GM18907 (cell line): ENCODE data around the gene CCNQ.
A peak's percentile ranks its signal among the peaks of the same experiment; 100 is the strongest.

Experiments used
- ATAC-seq: cut with Tn5 transposase; IDR thresholded peaks from one replicate; pipeline ENCODE4 v1.9.1; 2021; ENCODE audit warnings: mild to moderate bottlenecking, moderate library complexity; ENCODE audit not compliant: unreplicated experiment

CCNQ gene

DNA sequence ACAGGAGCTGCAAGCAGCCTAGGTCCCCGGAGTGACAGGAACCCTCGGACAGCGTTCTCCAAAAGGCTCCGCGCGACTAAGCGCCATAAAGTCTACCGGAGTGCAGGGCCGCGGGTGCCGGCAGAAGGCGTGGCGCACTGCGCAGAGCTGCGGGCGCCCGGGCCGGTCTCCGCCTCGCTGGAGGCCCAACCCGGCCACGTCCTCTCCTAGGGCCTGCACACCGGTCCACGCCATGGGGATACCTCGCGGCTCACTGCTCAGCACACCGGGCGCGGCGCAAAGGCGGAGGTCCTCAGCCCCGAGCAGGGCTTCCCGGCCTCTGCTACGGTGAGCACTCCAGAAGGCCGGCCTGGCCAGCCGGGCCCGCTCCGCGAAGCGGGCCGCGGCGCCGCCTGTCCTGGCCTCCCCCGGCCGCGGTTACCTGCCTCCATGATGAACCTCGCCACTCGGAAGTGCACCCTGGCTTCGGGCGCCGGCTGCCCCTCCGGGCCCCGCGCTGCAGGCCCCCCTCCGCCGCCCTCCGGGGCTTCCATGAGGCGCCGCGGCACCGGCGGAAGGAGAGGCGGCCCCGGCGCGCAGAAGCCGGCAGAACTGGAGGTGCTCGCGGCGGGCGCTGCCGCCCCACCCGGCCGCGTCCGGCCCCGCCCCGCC lies at the start of gene CCNQ:
Gene CCNQ, minus strand, starts transcription at position 599 of the 651 bp plus-strand sequence. Its CDS starts 66 bp downstream, at position 533.
- peak; percentile 47 for ATAC-seq

DNA sequence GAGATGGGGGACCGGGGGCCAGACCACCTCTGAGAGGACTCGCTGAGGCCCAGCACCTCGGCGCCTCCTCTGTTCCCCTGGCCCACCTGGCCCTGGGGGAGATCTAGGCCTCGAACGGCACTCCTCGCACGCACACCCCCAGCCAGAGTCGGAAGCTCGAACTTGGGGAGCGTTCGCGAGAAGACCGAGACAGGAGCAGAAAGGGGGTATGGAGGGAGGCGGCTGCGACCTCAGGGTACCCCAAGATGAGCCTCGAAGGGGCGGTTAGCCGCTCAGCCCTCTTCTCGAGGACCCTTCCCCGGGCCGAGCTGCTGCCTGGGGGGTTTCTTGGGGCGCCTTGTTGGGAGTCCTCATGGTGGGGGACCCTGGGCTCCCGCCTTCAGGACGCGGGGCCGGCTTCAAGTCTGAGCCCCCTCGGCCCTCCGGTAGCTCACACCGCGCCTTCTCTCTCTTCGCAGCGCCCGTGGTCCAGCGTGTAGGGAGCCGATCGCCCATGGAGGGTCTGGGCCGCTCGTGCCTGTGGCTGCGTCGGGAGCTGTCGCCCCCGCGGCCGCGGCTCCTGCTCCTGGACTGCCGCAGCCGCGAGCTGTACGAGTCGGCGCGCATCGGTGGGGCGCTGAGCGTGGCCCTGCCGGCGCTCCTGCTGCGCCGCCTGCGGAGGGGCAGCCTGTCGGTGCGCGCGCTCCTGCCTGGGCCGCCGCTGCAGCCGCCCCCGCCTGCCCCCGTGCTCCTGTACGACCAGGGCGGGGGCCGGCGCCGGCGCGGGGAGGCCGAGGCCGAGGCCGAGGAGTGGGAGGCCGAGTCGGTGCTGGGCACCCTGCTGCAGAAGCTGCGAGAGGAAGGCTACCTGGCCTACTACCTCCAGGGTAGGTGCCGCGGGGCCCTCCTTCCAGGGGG lies 48.8 kb upstream of the CCNQ start:
- no peak for ATAC-seq

DNA sequence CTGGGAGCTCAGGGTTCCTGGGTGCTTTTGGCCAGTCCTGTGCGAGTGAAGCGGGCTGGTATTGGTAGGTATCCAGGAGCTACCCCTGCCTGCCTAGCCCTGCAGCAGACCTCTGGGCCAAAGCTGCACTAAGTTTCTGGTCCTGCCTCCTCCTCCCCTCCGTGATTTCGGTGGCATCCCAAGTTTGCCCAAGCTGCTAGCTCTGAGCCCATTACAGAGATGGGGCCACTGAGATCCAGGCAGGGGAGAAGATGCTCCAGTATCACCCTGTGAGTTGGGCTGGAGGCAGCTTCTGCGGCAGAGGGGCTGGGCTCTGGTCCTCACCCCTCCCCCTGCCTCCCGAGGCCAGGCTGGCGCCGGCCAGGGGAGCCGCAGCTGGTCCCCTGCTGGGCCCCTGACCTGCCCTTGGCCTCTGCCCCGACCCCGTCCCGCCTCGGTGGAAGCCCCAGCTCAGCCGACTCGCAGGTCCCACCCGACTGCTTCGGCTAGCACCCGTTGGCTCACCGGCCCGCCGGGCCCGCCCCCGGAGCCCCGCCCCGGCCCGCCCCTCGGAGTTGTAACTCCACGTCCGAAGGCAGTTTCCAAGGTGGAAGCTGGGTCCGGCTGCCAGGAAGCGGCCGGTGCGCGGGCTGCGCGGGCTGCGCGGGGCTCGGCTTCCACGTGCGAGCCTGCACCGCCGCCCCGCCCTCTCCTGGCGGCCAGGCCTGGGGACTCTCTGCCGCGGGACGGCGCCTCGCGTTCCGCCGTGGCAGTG lies 47.9 kb upstream of the CCNQ start, which contains the start of gene DUSP9:
Gene DUSP9, plus strand, starts transcription at position 584 of the 754 bp plus-strand sequence. CDS start 751 bp downstream, outside the sequence.
- no peak for ATAC-seq

DNA sequence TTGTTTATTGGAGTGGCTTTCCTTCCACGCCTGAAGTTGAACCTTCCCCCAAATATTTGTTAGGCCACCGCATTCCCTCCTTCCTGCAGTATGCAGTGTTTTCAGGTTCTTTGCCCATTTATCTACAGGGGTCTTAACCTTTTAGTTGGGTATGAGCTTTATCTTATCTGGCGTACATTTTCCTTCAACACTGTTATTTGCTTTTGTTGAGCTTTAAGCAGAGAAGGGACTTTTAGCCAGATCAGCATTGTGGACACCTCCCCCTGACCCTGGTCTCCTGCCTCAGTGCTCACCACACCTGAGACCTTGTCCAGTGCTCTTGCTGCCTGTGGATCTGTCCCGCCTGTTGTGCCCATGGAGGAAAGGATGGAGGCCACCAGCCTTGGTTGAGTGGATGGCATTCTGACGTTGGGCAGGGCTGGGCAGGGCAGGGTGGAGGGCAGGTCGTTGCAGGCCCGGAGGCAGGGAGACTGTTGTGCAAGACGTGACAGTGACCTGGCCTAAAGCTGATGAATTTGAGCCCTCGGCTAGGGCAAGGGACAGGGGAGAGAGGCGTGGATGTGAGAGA lies 47.1 kb upstream of the CCNQ start:
- no peak for ATAC-seq

DNA sequence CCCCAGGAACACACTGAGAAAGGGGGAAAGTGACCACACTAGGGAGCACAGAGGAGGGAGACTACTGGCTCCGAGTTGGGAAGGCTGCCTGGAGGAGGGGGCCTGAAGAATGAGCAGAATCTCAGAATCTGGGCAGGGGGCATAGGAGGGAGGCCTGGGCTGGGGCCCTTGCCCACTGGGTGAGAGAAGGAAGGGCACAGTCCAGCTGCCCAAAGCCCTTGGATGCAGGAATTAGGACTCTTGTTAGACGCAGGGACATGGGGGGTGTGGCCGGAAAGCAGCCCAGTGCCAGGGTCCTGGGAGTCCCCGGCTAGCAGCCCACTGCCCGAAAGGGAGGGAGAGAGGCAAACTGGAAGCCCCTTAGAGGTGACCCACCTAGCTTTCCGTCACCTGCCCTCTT lies 46.2 kb upstream of the CCNQ start:
- ATAC-seq = no peak

DNA sequence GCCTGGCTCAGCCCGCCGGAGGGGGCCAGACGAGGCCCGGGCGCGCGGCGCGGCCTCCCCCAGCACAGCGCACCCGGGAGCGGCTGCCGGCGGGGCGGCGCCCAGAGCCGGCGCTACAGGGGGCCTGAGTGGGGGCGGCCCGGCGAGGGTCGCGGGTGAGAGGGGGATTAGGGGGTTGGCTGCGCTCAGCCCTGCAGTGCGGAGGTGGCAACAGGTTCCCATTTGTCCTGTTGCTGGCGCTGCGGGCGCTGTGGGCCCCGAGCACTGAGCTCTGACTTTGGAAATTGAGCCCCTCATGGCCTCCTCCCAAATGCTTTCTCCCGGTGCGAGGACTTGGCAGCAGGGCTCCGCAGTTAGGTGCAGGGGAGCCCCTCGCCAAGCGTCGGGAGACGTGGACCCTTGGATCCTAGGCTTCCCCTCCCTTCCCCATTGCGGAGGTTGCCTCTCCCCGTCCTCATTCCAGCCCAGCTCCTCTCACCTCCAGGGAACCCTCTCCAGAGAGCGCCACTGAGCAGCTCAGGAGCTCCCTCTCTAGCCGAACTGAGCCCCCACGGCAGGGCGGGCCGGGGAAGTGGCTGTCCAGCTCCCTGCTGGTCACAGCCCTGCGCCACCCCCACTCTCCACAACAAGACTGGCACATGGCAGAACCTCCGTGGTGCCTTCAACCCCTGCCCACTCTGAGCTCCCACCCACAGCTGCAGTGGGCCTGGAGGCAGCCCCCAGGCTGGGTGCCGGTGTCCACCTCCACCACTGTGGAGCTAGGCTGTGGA lies 45.6 kb upstream of the CCNQ start:
- no peak for ATAC-seq

DNA sequence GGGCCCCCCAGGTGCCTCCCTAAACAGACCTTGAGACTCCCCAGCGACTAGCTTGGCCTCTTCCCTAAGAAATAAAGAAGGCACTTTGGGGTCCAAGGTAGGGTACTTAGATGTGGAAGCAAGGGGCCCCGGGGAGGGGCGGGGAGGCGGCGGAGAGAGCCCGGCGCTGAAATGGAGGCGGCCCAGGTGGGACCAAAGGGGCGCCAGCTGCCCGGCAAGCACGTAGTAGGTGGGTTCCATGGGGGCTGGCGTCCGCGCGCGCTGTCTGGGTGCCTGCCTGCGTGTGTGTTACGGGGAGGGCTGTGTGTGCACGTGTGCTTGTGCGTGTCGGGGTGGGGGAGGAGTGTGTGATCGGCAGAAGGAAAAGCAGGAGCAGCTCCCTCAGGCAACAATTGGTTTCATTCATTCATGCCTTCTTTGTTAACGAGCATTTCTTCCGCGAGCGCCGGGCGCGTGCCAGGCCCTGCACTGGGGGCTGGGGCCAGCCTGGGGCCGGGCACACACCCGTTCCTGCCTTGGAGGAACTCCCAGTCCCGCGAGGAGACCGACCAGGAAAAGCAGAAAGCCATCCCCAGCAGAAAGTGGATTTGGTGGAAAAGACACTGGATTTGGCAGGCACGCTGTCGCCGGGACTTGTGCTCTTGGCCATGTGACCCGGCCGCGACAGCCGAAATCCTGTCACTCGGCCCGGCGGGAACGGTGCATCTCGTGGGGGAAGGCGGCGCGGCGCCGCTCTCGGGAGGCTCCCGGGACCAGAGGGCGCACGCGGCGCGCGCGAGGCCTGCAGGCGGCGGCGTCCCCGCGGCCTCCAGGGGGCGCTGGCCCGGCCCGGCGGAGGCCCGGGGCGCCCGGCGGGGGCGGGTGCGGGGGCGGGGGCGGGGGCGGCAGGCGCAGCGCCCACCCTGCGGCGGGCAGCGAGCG lies 44.8 kb upstream of the CCNQ start:
- no peak for ATAC-seq

DNA sequence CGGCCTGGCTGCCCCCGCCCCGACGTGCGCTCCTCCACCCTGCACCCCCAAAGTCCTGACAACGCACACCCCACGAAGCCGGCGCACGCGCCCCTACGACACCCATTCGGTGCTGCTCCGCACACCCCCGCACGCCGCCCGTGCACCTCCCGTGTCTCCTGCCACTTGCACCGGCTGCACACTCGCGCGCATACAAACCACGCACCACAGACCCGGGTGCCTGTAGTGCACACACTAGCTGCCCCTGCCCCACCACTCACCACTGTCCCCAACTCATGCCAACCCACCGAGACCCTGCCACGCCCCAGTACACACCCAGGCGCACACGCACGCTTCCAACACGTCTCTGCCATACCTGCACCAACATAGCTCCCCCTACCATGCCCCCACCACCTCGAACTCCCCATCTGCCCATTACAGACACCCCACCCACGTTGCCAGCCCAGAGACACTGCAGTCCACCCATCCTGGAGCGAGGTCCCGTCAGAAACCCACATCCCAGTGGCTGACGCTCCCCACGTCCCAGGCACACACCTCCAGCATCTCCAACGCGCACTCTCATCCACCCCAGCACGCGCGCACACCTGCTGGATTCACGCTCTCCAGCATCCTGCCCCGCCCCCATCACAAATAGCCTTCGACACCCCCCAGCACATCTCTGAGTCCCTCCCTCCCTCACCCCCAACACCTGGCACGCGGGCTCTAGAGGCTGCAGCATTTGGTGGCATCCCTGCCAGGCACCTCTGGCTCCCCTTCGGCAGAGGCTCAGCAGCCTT lies 43.9 kb upstream of the CCNQ start:
- ATAC-seq = no peak

DNA sequence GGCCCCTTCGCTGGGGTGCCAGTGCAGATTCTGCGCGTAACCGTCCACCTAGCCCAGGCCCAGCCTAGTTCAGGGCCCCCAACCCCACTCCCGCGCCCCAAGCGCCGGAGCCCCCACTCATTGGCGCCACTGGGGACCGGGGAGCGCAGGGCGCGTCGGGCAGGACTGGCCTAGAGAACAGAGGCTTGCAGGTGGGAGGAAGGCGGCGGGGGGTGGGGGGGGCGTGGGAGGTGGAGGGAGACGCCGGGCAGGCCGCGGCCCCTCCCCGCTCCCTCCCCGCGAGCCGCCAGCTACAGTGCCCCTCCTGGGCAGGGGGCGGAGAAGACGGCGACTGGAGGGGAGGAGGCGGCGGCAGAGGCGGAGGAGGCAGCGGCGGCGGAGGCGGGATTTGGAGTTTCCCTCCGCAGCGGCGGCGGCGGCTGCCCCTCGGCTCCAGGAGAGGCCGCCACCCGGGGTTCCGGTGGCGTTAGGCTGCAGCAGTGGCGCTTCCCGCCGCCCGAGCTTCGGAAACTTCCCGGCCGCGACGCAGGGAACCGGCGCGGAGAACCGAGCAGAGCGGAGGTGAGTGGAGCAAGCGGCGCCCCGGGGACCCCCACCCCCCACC lies 43.2 kb upstream of the CCNQ start:
- no peak for ATAC-seq

DNA sequence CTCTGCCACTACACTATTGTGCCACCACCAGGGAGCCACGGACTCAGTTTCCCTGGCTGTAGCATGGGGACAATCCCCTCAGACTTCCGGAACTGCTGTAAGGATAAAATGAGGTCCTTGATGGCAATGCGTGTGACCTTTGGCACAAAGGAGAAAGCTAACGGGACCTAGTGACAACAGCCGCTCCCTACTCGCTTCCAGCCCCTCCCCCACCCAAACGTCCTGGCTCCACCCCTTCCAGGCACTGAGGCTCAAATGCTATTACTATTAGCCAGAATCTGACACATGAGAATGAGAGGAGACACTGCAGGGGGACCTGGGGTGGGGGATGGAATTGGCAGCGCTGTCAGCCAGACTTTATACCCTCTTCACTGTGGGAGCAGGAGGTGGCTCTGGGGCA lies 42.7 kb upstream of the CCNQ start:
- no peak for ATAC-seq

DNA sequence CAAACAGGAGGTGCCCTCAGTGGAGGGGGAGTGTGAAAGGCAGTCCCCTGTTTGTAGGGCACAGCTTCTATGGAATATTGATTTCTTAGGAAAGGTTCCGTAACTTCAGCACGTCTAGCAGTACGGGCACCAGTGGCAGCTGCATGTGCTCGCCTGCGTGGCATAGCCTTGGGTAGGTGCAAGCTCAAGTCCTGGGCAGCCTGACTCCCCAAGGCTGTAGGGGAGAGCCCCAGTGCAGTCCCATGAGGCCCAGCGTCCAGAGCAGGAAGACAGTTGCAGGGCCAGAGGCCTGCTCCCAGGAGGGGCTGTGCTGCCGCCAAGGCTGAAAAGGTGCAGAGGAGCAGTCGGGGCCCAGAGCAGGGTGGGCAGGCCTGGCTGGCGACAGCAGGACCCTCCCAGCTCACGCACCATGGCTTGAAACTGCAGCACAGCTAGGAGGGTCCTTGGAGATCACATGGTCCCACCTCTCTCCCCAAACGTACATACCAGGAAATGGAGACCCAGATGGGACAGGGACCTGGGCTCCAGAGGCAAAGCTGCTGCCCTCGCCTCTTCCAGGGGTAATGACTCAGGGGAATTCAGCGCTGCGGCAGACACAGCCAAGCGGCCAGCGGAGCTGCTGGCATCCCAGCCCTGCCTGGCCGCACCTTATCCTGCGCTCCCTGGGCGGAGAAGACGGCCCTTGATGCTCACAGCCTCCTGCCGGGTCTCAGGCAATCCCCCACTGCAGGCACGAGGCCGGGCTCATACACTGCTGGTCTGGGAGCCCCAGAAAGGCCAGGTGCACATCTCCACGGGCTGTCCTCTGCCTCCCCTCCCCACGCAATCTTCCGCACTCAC lies 42.0 kb upstream of the CCNQ start:
- no peak for ATAC-seq

DNA sequence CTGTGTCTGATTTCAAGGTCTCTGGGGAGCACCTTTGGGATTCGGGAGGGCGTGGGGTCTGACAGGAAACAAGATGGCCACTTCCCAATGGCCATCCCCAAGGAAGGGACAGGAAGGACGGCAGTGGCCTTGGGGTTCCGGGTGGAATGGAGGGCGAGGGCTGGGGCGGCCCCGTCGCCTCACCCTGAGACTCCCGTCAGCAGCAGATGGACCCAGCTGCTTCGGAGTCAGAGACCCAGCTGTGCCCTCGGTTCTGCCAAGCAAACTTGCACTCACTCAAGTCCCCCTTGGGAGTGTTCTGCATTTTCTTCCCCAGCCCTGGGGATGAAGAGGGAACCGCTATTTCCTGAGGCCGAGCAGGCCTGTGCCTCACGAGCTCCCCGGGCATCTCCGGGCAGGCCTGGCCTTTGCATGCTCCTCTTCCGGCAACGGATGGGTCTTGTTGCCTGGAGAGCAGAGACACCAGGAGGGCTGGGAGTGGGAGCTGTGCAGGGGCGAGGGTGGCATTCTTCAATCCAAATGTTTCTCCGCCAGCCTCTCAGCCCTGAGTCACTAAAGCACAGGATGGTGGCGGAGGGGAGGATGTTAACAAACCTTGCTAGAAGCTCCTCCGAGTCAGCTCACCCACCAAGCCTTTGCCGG lies 41.2 kb upstream of the CCNQ start:
- ATAC-seq = no peak

DNA sequence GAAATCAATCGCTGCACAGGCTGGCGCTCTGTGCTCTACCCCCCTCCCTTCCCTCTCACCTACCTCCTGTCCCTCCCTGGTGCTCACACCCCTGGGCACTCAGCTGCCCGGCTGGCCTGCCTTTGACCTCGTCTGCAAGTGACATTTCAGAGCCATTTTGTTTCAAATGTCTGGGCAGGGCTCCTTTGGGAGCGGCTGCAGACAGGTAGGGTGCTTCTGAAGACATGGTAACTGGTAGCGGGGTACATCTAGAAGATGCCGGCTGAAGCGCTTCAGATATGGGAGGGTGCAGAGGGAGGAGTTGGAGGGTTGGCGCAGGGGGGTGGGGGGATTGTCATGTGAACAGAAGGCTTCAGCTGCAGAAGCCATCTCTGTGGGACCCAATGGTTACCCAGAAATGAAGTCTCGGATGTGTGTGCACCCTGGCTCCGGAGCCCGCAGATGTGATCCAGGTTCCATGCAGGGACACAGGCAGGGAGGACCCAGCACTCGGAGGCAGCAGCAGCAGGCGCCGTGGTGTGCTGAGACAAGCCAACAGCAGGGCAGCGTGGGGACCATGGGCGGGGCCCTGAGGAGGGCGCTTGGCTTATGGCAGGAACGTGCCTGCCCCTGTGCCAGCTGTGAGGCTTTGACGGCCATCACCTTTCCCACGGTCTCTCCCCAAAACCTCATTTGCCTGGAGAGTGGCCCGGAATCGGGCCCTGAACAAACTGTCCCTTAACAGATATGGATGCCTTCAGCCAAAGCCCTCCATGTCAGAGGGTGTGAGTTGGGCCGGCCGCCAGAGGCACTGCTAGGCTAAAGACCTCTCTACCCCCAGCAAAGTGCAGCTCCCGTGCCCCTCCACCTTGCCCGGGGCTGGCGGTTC lies 40.5 kb upstream of the CCNQ start:
- ATAC-seq = no peak

DNA sequence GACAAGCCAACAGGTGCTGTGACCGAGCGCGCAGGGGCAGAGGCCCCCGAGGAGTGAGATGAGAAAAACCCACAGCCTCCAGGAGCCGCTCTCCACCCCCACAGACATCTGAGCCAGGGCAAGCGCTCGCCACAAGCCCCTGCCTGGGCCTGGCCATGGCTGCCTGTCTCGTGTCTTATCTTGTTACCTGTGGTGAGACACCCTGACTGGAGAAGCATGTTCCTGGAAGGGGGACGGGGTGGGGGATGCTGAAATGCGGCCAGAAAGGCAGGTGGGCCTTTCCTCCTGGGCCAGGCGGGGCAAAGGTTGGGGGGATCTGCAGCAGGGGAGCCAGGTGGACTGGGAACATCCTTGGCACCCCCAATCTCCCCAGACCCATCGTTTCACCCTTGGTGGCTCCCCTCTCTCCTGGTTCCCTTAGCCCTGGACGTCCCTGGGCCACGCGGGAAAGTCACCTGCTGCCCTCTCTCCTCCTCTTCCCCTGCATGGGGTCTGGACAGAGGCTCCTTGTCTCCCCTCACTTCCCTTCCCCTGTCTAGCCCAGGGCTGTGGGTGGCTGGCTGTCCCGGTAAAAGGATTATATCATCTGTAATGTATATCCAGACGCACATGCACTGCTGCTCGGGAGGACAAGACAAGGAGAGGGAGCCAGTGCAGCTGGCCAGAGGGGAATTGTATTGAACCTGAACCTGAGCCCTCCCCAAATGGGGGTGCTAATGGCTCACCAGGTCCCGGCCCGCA lies 39.7 kb upstream of the CCNQ start:
- ATAC-seq = no peak

DNA sequence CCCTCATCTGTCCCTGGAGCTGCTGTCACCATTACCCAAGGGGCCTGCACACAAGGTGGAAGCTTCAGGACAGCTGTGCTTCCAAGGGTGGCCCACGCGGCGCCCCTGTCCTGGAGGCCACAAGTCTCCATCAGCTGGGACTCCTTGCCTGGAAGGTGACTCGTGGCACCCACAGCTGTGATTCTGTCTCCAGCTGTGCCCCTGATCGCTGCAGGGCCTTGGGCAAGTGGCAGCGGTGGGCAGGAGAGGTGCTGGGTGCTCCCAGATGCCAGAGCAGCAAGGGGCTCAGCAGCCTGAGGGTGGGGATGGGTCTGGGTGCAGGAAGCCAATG lies 39.1 kb upstream of the CCNQ start:
- ATAC-seq = no peak
